C4-2B (cell line): ENCODE measurements around the gene AVPR1A.
"Not testable (repeated sequence)": the region's sequence is repeated elsewhere in the genome, so short reads cannot be mapped to it uniquely, and the experiment has no call there.

ENCODE experiments used
- H3K27ac ChIP-seq: fragments of 450-650 bp; 2 replicates; pipeline ENCODE4 v1.5.1; 2017
- CTCF ChIP-seq: fragments of 450-650 bp; conservative IDR thresholded peaks from 2 replicates; pipeline ENCODE4 v1.5.1; 2017; ENCODE audit warnings: mild to moderate bottlenecking
- ZFX ChIP-seq: fragments of 450-650 bp; IDR thresholded peaks from 2 replicates; pipeline ENCODE4 v1.6.1; 2017

Gene AVPR1A

GRCh38 chr12:63150713-63151622 is at the start of gene AVPR1A:
TSS of gene AVPR1A (minus strand) at chr12:63151201. CDS start at chr12:63150836, 365 bp downstream.
- TF ChIP-seq ZFX (no peak), CTCF (no peak)
- no peak within 1 kb of the TSS for H3K27ac ChIP-seq

GRCh38 chr12:63196168-63196567 is 45.2 kb upstream of the AVPR1A start:
- H3K27ac ChIP-seq = no peak overlapping the region
- no peak for TF ChIP-seq CTCF
- TF ChIP-seq ZFX = no peak

- no peak overlapping the region for H3K27ac ChIP-seq
- TF ChIP-seq CTCF (no peak), ZFX (no peak)
Observed at GRCh38 chr12:63179224-63179623, 28.2 kb upstream of the AVPR1A start.

GRCh38 chr12:63170321-63170720 is 19.3 kb upstream of the AVPR1A start:
- TF ChIP-seq ZFX (no peak), CTCF (no peak)
- no peak overlapping the region for H3K27ac ChIP-seq

- not testable (repeated sequence) for H3K27ac ChIP-seq
Observed at GRCh38 chr12:63167741-63168140, 16.7 kb upstream of the AVPR1A start.

- TF ChIP-seq ZFX (no peak), CTCF (no peak)
- H3K27ac ChIP-seq = no peak overlapping the region
Observed at GRCh38 chr12:63164911-63165310, 13.9 kb upstream of the AVPR1A start.

GRCh38 chr12:63163541-63163940 is 12.5 kb upstream of the AVPR1A start:
- TF ChIP-seq ZFX (no peak), CTCF (no peak)
- H3K27ac ChIP-seq = no peak overlapping the region

- TF ChIP-seq CTCF = no peak
- TF ChIP-seq ZFX = no peak
- H3K27ac ChIP-seq = no peak overlapping the region
Observed at GRCh38 chr12:63155375-63155774, 4.4 kb upstream of the AVPR1A start.
